ENCODE results near the gene MLIP.
"Not testable (repeated sequence)": the region's sequence is repeated elsewhere in the genome, so short reads cannot be mapped to it uniquely, and the experiment has no call there.

- not testable (repeated sequence) for TF ChIP-seq POLR2AphosphoS5 (IDR thresholded peaks at IDR 0.05)
- TF ChIP-seq, protein P1, sequence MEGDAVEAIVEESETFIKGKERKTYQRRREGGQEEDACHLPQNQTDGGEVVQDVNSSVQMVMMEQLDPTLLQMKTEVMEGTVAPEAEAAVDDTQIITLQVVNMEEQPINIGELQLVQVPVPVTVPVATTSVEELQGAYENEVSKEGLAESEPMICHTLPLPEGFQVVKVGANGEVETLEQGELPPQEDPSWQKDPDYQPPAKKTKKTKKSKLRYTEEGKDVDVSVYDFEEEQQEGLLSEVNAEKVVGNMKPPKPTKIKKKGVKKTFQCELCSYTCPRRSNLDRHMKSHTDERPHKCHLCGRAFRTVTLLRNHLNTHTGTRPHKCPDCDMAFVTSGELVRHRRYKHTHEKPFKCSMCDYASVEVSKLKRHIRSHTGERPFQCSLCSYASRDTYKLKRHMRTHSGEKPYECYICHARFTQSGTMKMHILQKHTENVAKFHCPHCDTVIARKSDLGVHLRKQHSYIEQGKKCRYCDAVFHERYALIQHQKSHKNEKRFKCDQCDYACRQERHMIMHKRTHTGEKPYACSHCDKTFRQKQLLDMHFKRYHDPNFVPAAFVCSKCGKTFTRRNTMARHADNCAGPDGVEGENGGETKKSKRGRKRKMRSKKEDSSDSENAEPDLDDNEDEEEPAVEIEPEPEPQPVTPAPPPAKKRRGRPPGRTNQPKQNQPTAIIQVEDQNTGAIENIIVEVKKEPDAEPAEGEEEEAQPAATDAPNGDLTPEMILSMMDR (IDR thresholded peaks at IDR 0.05), result not testable (repeated sequence)
These were observed 29.7 kb upstream of the MLIP start for GRCh38 chr6:54081499-54081898.

All from gastroesophageal sphincter (tissue), 3 donors.